ENCODE data around the gene SIRT7.

The SIRT7 gene

GRCh38 chr17:81863833-81864768 lies 53.9 kb downstream of the SIRT7 start:
- DNase-seq (ENCODE audit: low read depth), result no peak

- DNase-seq (ENCODE audit: low read depth), result no peak
Observed at GRCh38 chr17:81863123-81863675, 54.8 kb downstream of the SIRT7 start.

All from stimulated activated CD4-positive, alpha-beta T cell treated with anti-CD3 and anti-CD28 coated beads, Interleukin-2, amount 100 ng/mL, for 4 hours (primary cell).